Right atrium auricular region (tissue), 2 donors: Measurements from ENCODE around the gene LSMEM2. TPM values are rescaled to one million over a fixed set of nuclear protein-coding genes. Genes with fewer than 3 reads are reported as not detected.

ENCODE experiments used
- DNase-seq: peaks from one replicate; pipeline ENCODE4 v3.0.0-alpha.2; 2019; ENCODE audit warnings: low spot score
- H3K27ac ChIP-seq, 2 donors: fragments of 200-600 bp; sonication (generic); 1 replicate in 1 of 2; 2 replicates in 1 of 2; pipeline ENCODE4 v1.5.1; 2016 to 2019
- H3K27me3 ChIP-seq, 2 donors: fragments of 200-600 bp; sonication (generic); one replicate each; pipeline versions ENCODE4 v1.5.1 to v1.6.0; 2017 to 2019
- H3K36me3 ChIP-seq: fragments of 200-600 bp; sonication (generic); one replicate; pipeline ENCODE4 v1.5.1; 2016
- H3K4me1 ChIP-seq, 2 donors: fragments of 200-600 bp; sonication (generic); one replicate each; pipeline versions ENCODE4 v1.5.1 to v1.6.0; 2017 to 2019
- H3K4me3 ChIP-seq, 2 donors: fragments of 200-600 bp; sonication (generic); 1 replicate in 1 of 2; 2 replicates in 1 of 2; pipeline ENCODE4 v1.5.1; 2017 to 2019; ENCODE audit warnings: mild to moderate bottlenecking in 1 of 2, moderate library complexity in 1 of 2
- H3K9me3 ChIP-seq, 2 donors: fragments of 200-600 bp; sonication (generic); one replicate each; pipeline ENCODE4 v1.5.1; 2019
- total RNA-seq, 2 donors: library from RNA; depleted of rRNA; stranded (reverse); fragments of >200 nt; gene quantifications; one replicate each; pipeline ENCODE4 v1.1.0, GENCODE V29; 2016
- TF ChIP-seq, protein P1 (sequence below), 2 donors: fragments of 200-600 bp; sonication (generic); IDR thresholded peaks; one replicate each; pipeline ENCODE4 v1.5.1; 2019; ENCODE audit warnings: antibody characterized with exemption in 2 of 2

LSMEM2 gene
- total RNA-seq, 2 donors from 2014 or later, result 9.0 to 10.6 TPM

DNA sequence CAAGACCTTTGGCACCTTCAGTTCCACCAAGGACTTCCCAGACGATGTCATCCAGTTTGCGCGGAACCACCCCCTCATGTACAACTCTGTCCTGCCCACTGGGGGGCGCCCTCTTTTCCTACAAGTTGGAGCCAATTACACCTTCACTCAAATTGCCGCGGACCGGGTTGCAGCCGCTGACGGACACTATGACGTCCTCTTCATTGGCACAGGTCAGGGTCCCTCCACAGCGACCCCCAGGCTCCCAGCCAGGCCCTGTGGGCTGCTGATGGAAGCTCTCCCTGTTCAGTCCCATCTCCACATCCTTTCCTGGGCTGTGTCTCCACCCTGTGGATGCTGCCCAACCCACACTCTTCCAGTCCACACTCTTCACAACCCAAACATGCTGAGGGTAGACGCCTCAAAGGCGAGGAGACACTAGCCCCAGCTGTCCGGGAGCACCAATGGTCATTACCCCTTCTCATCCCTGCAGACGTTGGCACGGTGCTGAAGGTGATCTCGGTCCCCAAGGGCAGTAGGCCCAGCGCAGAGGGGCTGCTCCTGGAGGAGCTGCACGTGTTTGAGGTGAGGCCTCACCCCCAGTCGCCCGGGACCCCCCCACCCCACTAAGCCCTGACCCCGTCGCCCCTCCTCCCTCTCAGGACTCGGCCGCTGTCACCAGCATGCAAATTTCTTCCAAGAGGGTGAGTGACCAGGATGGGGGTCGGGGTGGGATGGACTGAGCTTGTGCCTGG lies 4.3 kb upstream of the LSMEM2 start:
- Histone ChIP-seq H3K27me3 (no peaks in the 10 kb centered on the region), H3K9me3 (no peaks in the 10 kb centered on the region), H3K36me3 (no peaks in the 10 kb centered on the region), H3K27ac (no peak overlapping the region), H3K4me3 (no peak overlapping the region), H3K4me1 (peaks cover 0 to 62% of the 10 kb centered on the region in 2 donors)
- no peak for DNase-seq
- TF ChIP-seq, protein P1, sequence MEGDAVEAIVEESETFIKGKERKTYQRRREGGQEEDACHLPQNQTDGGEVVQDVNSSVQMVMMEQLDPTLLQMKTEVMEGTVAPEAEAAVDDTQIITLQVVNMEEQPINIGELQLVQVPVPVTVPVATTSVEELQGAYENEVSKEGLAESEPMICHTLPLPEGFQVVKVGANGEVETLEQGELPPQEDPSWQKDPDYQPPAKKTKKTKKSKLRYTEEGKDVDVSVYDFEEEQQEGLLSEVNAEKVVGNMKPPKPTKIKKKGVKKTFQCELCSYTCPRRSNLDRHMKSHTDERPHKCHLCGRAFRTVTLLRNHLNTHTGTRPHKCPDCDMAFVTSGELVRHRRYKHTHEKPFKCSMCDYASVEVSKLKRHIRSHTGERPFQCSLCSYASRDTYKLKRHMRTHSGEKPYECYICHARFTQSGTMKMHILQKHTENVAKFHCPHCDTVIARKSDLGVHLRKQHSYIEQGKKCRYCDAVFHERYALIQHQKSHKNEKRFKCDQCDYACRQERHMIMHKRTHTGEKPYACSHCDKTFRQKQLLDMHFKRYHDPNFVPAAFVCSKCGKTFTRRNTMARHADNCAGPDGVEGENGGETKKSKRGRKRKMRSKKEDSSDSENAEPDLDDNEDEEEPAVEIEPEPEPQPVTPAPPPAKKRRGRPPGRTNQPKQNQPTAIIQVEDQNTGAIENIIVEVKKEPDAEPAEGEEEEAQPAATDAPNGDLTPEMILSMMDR (IDR thresholded peaks at IDR 0.05), result peak; percentile 68 to 78

DNA sequence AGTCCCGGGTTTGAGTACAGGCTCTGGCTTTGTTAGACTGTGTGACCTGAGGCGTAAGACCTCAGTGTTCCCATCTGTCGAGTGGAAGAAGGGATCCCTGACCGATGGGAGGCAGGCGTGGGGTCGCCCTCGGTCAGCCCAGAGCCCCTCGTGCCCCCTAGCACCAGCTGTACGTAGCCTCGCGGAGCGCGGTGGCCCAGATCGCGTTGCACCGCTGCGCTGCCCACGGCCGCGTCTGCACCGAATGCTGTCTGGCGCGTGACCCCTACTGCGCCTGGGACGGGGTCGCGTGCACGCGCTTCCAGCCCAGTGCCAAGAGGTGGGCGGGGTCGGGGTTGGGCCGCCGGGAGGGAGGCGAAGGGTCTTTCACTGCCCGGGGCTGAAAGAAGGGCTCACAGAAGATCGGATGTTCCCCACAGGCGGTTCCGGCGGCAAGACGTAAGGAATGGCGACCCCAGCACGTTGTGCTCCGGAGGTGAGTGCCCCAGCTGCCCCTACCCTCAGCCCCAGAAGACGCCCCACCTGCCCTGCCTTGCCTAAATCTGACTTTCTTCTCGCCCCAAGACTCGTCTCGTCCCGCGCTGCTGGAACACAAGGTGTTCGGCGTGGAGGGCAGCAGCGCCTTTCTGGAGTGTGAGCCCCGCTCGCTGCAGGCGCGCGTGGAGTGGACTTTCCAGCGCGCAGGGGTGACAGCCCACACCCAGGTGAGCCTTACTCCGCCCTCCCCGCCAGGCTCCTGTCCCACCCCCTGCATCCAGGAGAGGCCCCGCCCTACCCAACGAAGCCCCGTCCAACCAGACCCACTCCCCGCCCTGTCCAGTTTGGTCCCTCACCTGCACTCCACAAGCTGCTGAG lies 3.5 kb upstream of the LSMEM2 start:
- Histone ChIP-seq H3K9me3 (no peaks in the 10 kb centered on the region), H3K27me3 (no peaks in the 10 kb centered on the region), H3K36me3 (no peaks in the 10 kb centered on the region), H3K4me1 (peaks cover 0 to 57% of the 10 kb centered on the region in 2 donors), H3K4me3 (peak overlapping the region in 1 of 2 donors; percentile 6), H3K27ac (no peak overlapping the region)
- DNase-seq, result no peak
- TF ChIP-seq, protein P1 (IDR thresholded peaks at IDR 0.05), result no peak

DNA sequence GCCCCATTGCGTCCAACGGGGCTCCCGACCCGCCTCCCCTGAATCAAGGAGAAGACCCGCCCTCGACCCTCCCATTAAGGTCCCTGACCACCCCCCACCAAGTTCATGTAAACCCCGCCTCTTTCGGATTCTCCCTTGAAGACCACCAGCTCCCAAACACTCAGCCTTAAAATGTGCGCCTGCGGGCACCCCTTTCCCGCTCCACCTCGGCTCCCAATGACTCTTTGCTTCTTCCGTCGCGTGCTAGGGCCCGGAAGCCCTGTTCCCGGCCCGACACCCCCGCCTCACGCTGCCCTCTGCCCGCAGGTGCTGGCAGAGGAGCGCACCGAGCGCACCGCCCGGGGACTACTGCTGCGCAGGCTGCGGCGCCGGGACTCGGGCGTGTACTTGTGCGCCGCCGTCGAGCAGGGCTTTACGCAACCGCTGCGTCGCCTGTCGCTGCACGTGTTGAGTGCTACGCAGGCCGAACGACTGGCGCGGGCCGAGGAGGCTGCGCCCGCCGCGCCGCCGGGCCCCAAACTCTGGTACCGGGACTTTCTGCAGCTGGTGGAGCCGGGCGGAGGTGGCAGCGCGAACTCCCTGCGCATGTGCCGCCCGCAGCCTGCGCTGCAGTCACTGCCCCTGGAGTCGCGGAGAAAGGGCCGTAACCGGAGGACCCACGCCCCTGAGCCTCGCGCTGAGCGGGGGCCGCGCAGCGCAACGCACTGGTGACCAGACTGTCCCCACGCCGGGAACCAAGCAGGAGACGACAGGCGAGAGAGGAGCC lies 2.7 kb upstream of the LSMEM2 start:
- Histone ChIP-seq H3K36me3 (no peaks in the 10 kb centered on the region), H3K27me3 (no peaks in the 10 kb centered on the region), H3K27ac (no peak overlapping the region), H3K4me1 (peaks cover 0 to 53% of the 10 kb centered on the region in 2 donors), H3K9me3 (no peaks in the 10 kb centered on the region), H3K4me3 (no peak overlapping the region)
- TF ChIP-seq, protein P1 (IDR thresholded peaks at IDR 0.05), result no peak
- no peak for DNase-seq

DNA sequence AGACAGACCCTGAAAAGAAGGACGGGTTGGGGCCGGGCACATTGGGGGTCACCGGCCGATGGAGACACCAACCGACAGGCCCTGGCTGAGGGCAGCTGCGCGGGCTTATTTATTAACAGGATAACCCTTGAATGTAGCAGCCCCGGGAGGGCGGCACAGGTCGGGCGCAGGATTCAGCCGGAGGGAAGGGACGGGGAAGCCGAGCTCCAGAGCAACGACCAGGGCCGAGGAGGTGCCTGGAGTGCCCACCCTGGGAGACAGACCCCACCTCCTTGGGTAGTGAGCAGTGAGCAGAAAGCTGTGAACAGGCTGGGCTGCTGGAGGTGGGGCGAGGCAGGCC lies 2.2 kb upstream of the LSMEM2 start:
- DNase-seq, result no peak
- no peaks in the 10 kb centered on the region for H3K36me3 ChIP-seq
- TF ChIP-seq, protein P1 (IDR thresholded peaks at IDR 0.05), result no peak
- H3K9me3 ChIP-seq, result no peaks in the 10 kb centered on the region
- peaks cover 0 to 53% of the 10 kb centered on the region in 2 donors for H3K4me1 ChIP-seq
- H3K4me3 ChIP-seq, result no peak overlapping the region
- H3K27me3 ChIP-seq, result no peaks in the 10 kb centered on the region
- no peak overlapping the region for H3K27ac ChIP-seq

- H3K27ac ChIP-seq, result peak overlapping the region; percentile 71 to 87
- H3K36me3 ChIP-seq, result no peaks in the 10 kb centered on the region
- H3K27me3 ChIP-seq, result no peaks in the 10 kb centered on the region
- no peak overlapping the region for H3K4me3 ChIP-seq
- peaks cover 0 to 45% of the 10 kb centered on the region in 2 donors for H3K4me1 ChIP-seq
- no peaks in the 10 kb centered on the region for H3K9me3 ChIP-seq
- TF ChIP-seq, protein P1 (IDR thresholded peaks at IDR 0.05), result no peak
- no peak for DNase-seq
These were observed 586 bp upstream of the LSMEM2 start for GRCh38 chr3:50278123-50278879.
